Omental fat pad (tissue), 4 donors: ENCODE measurements around the gene OR6C70. TPM values are rescaled to one million over a fixed set of nuclear protein-coding genes. Genes with fewer than 3 reads are reported as not detected.
"Not testable (repeated sequence)": the region's sequence is repeated elsewhere in the genome, so short reads cannot be mapped to it uniquely, and the experiment has no call there.

Experiments used
- ATAC-seq: fragments of 150-250 bp; one replicate; pipeline ENCODE4 v1.9.1; 2016; ENCODE audit warnings: mild to moderate bottlenecking, moderate library complexity; ENCODE audit not compliant: low FRiP score
- DNase-seq: peaks from one replicate; pipeline ENCODE4 v3.0.0-alpha.2; 2019; ENCODE audit warnings: low spot score
- CTCF ChIP-seq, 3 donors: fragments of 450-650 bp; IDR thresholded peaks; one replicate each; pipeline ENCODE4 v1.5.1; 2016 to 2017; ENCODE audit warnings: antibody characterized with exemption in 3 of 3, mild to moderate bottlenecking in 3 of 3, moderate library complexity in 2 of 3
- total RNA-seq, 4 donors: library from RNA; depleted of rRNA; stranded (reverse); fragments of >200 nt; gene quantifications; one replicate each; pipeline ENCODE4 v1.1.0, GENCODE V29; 2016

OR6C70 gene
- total RNA-seq, 4 donors from 2014 or later = not detected

- no peak for TF ChIP-seq CTCF (IDR thresholded peaks at IDR 0.05)
- DNase-seq (no peak), ATAC-seq (no peak)
These were observed 24.6 kb downstream of the OR6C70 start for GRCh38 chr12:55445357-55445756.

- ATAC-seq = no peak
- no peak for DNase-seq
These were observed 26.2 kb downstream of the OR6C70 start, which contains the start of gene OR6C2 for GRCh38 chr12:55443776-55444175. OR6C2 (plus strand) TSS chr12:55444076; CDS start chr12:55452214, 8,138 bp downstream.

GRCh38 chr12:55441233-55441632 lies 28.7 kb downstream of the OR6C70 start:
- not testable (repeated sequence) for DNase-seq, ATAC-seq

More at GRCh38 chr12:55443776-55444175, 26.2 kb downstream of the OR6C70 start, which contains the start of gene OR6C2:
- no peak for TF ChIP-seq CTCF (IDR thresholded peaks at IDR 0.05)

- ATAC-seq = no peak
- TF ChIP-seq CTCF (IDR thresholded peaks at IDR 0.05) = no peak
These were observed 41.4 kb downstream of the OR6C70 start for GRCh38 chr12:55428331-55429243.

GRCh38 chr12:55425954-55426353 lies 44.0 kb downstream of the OR6C70 start, which contains the start of gene OR6C76:
OR6C76 (plus strand) TSS chr12:55426254; CDS start chr12:55426254, 0 bp downstream.
- TF ChIP-seq CTCF (IDR thresholded peaks at IDR 0.05) = no peak
- DNase-seq = no peak
- no peak for ATAC-seq

More at GRCh38 chr12:55428331-55429243, 41.4 kb downstream of the OR6C70 start:
- DNase-seq = no peak

- no peak for TF ChIP-seq CTCF (IDR thresholded peaks at IDR 0.05)
- ATAC-seq (no peak), DNase-seq (no peak)
These were observed 49.5 kb downstream of the OR6C70 start for GRCh38 chr12:55420307-55420962.

Other genes starting within 250 kb of the OR6C70 start
- gene OR10A7, start 249.1 kb downstream of the OR6C70 start, total RNA-seq = not detected
- gene OR6C74, start 225.5 kb downstream of the OR6C70 start, total RNA-seq = not detected
- gene OR6C6, start 173.6 kb downstream of the OR6C70 start, total RNA-seq = not detected
- not detected for gene OR6C1, start 155.8 kb downstream of the OR6C70 start, total RNA-seq
- gene OR6C3, start 139.4 kb downstream of the OR6C70 start, total RNA-seq = not detected
- not detected for gene OR6C75, start 107.2 kb downstream of the OR6C70 start, total RNA-seq
- gene OR6C65, start 69.6 kb downstream of the OR6C70 start, total RNA-seq = not detected
- not detected for gene OR6C76, start 43.9 kb downstream of the OR6C70 start, total RNA-seq
- not detected for gene OR6C2, start 26.1 kb downstream of the OR6C70 start, total RNA-seq
- not detected for gene OR6C68, start 22.2 kb upstream of the OR6C70 start, total RNA-seq
- not detected for gene OR6C4, start 79.5 kb upstream of the OR6C70 start, total RNA-seq
- not detected for gene OR2AP1, start 102.3 kb upstream of the OR6C70 start, total RNA-seq
- not detected for gene OR10P1, start 166.8 kb upstream of the OR6C70 start, total RNA-seq
- gene ITGA7, start 237.8 kb upstream of the OR6C70 start, total RNA-seq = 100 to 1,000 TPM; 101 to 207 (median 156) TPM
- 100 to 1,000 TPM; 168 to 247 (median 213) TPM for gene BLOC1S1, start 245.9 kb upstream of the OR6C70 start, total RNA-seq